Adipocyte (in vitro differentiated cells): ENCODE data around the gene ONECUT3.

Experiments used
- DNase-seq: peaks from one replicate; pipeline ENCODE4 v3.0.0-alpha.2; 2015; ENCODE audit warnings: low read depth
- H3K27me3 ChIP-seq: replicated peaks from 2 replicates; pipeline ENCODE4 v1.7.0; 2013; ENCODE audit warnings: mild to moderate bottlenecking, low read length, moderate library complexity; ENCODE audit not compliant: control insufficient read depth, insufficient read depth
- H3K36me3 ChIP-seq: 2 replicates; pipeline ENCODE4 v1.7.0; 2013; ENCODE audit warnings: low read length, mild to moderate bottlenecking, moderate library complexity; ENCODE audit not compliant: control insufficient read depth, insufficient read depth, severe bottlenecking
- H3K4me1 ChIP-seq: 2 replicates; pipeline ENCODE4 v1.7.0; 2013; ENCODE audit warnings: mild to moderate bottlenecking, low read length, moderate library complexity; ENCODE audit not compliant: control insufficient read depth, insufficient read depth
- H3K4me3 ChIP-seq: 2 replicates; pipeline ENCODE4 v1.7.0; 2013; ENCODE audit warnings: mild to moderate bottlenecking, low read length, moderate library complexity
- H3K9ac ChIP-seq: 2 replicates; pipeline ENCODE4 v1.7.0; 2013; ENCODE audit warnings: mild to moderate bottlenecking, low read length, moderate library complexity
- H3K9me3 ChIP-seq: 2 replicates; pipeline ENCODE4 v1.7.0; 2013; ENCODE audit warnings: mild to moderate bottlenecking, low read length, moderate library complexity; ENCODE audit not compliant: control insufficient read depth

Gene ONECUT3

DNA sequence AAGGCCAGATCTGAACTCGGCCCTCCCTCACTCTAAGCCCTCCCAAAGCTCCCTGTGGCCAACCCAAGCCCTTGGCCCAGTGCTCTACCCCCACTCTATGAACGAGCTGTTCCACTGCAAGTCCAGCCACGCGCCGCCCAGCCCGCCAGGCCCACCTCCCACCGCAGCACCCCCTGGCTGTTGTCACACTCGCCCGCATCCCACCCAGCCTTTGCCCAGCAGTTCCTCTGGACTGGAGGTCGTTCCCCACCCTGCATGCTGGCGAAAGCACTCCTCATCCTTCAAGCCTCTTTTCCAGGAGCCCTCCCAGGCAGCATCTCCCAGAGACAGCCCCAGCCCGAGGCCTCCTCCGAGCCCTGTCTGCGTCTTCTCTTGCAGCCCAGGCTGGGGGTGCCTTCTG lies 33.1 kb upstream of the ONECUT3 start:
- Histone ChIP-seq H3K4me1 (no peaks in the 10 kb centered on the region), H3K9me3 (no peaks in the 10 kb centered on the region), H3K36me3 (no peaks in the 10 kb centered on the region), H3K4me3 (no peak overlapping the region), H3K27me3 (peaks cover 48% of the 10 kb centered on the region), H3K9ac (no peak overlapping the region)
- no peak for DNase-seq

DNA sequence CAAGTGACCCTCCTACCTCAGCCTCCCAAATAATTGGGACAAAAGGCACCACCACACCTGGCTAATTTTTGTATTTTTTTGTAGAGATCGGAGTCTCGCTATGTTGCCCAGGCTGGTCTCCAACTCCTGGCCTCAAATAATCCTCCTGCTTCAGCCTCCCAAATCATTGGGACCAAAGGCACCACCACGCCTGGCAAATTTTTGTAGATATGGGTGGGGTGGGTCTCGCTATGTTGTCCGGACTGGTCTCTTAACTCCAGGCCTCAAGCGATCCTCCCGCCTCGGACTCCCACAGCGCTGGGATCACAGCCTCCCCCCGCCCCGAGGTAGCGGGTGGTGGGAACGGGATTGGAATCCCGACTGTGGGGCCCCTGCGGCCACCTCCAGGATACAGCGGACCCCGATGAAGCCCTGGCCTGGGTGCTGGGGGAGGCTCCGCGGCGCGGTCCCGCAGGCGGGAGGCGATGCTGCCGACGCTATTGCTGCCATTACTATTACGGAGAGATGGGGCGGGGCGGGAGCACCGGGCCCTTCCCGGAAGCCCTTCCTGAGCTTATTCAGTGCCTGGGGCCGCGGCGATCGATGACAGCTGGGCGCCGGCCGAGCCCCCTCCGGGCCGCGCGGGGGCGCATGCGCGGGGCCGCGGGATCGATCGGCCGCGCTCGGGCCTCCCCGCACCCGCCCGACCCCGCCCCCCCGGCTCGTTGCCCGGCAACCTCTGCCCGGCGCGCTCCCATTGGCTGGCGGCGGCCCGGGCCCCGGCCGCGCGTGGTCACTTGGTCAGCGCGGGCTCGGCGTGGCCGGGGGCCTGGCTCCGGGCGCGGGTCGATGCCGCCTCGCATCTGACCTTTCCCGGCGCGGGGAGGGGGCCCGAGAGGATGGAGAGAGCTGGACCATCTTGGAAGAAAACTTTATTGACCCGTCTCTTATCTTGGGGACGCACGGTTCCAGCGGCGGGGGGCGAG lies 27.9 kb upstream of the ONECUT3 start:
- DNase-seq = peak; percentile 86
- Histone ChIP-seq H3K36me3 (no peaks in the 10 kb centered on the region), H3K9me3 (no peaks in the 10 kb centered on the region), H3K9ac (peak overlapping the region; percentile 58), H3K4me1 (no peaks in the 10 kb centered on the region), H3K4me3 (peak overlapping the region; percentile 74), H3K27me3 (peaks cover 44% of the 10 kb centered on the region)

- no peak for DNase-seq
- Histone ChIP-seq H3K4me3 (no peak overlapping the region), H3K9ac (no peak overlapping the region), H3K4me1 (no peaks in the 10 kb centered on the region), H3K36me3 (no peaks in the 10 kb centered on the region), H3K27me3 (peaks cover 44% of the 10 kb centered on the region), H3K9me3 (no peaks in the 10 kb centered on the region)
These were observed 24.3 kb upstream of the ONECUT3 start for GRCh38 chr19:1728816-1729567.

DNA sequence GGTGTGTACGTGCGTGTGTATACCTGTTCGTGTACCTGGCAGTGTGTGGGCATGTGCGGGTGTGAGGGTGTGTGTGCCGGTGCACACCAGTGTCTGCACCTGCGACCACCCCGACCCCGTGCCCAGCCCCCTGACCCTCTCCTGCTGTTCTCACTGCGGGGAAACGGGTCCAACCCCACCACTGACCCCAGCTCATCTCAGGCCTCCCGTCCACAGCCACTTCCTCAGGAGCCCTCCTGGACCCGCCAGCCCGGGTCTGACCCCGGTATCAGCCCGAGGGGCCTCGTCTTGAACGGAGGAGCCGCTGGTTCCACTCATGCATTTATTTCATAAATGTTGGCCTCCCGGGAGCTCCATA lies 23.8 kb upstream of the ONECUT3 start:
- peaks cover 50% of the 10 kb centered on the region for H3K27me3 ChIP-seq
- DNase-seq = no peak
- H3K4me1 ChIP-seq = no peaks in the 10 kb centered on the region
- H3K4me3 ChIP-seq = no peak overlapping the region
- H3K36me3 ChIP-seq = no peaks in the 10 kb centered on the region
- no peak overlapping the region for H3K9ac ChIP-seq
- H3K9me3 ChIP-seq = no peaks in the 10 kb centered on the region

- H3K9ac ChIP-seq = no peak overlapping the region
- no peaks in the 10 kb centered on the region for H3K36me3 ChIP-seq
- no peak for DNase-seq
- H3K4me3 ChIP-seq = no peak overlapping the region
- H3K9me3 ChIP-seq = no peaks in the 10 kb centered on the region
- no peaks in the 10 kb centered on the region for H3K4me1 ChIP-seq
- peaks cover 56% of the 10 kb centered on the region for H3K27me3 ChIP-seq
These were observed 23.1 kb upstream of the ONECUT3 start for GRCh38 chr19:1730157-1730556.

- H3K9me3 ChIP-seq = no peaks in the 10 kb centered on the region
- H3K9ac ChIP-seq = no peak overlapping the region
- H3K4me3 ChIP-seq = no peak overlapping the region
- no peaks in the 10 kb centered on the region for H3K36me3 ChIP-seq
- H3K27me3 ChIP-seq = peaks cover 50% of the 10 kb centered on the region
- H3K4me1 ChIP-seq = no peaks in the 10 kb centered on the region
- DNase-seq = no peak
These were observed 18.9 kb upstream of the ONECUT3 start for GRCh38 chr19:1734321-1734966.

- Histone ChIP-seq H3K27me3 (peaks cover 51% of the 10 kb centered on the region), H3K4me3 (no peak overlapping the region), H3K4me1 (no peaks in the 10 kb centered on the region), H3K9me3 (peaks cover 9% of the 10 kb centered on the region), H3K9ac (no peak overlapping the region), H3K36me3 (no peaks in the 10 kb centered on the region)
- no peak for DNase-seq
These were observed 17.0 kb upstream of the ONECUT3 start for GRCh38 chr19:1736280-1736679.

GRCh38 chr19:1736927-1737326 lies 16.4 kb upstream of the ONECUT3 start:
- DNase-seq = no peak
- H3K27me3 ChIP-seq = peaks cover 46% of the 10 kb centered on the region

GRCh38 chr19:1739960-1740629 lies 13.2 kb upstream of the ONECUT3 start:
- Histone ChIP-seq H3K36me3 (no peaks in the 10 kb centered on the region), H3K9ac (no peak overlapping the region), H3K4me3 (no peak overlapping the region), H3K27me3 (peaks cover 40% of the 10 kb centered on the region), H3K4me1 (no peaks in the 10 kb centered on the region), H3K9me3 (peaks cover 9% of the 10 kb centered on the region)
- no peak for DNase-seq

More at GRCh38 chr19:1736927-1737326, 16.4 kb upstream of the ONECUT3 start:
- Histone ChIP-seq H3K9me3 (peaks cover 9% of the 10 kb centered on the region), H3K4me3 (no peak overlapping the region), H3K4me1 (no peaks in the 10 kb centered on the region), H3K36me3 (no peaks in the 10 kb centered on the region), H3K9ac (no peak overlapping the region)

GRCh38 chr19:1742989-1743696 lies 10.2 kb upstream of the ONECUT3 start:
- Histone ChIP-seq H3K4me3 (no peak overlapping the region), H3K27me3 (peaks cover 38% of the 10 kb centered on the region), H3K9me3 (peaks cover 9% of the 10 kb centered on the region), H3K4me1 (no peaks in the 10 kb centered on the region), H3K9ac (no peak overlapping the region), H3K36me3 (no peaks in the 10 kb centered on the region)
- DNase-seq = no peak
